ENCODE measurements around the gene TNFRSF21. TPM values are rescaled to one million over a fixed set of nuclear protein-coding genes. Genes with fewer than 3 reads are reported as not detected.

The TNFRSF21 gene
- total RNA-seq, 2 experiments from 2014 or later = 0.27 TPM

DNA sequence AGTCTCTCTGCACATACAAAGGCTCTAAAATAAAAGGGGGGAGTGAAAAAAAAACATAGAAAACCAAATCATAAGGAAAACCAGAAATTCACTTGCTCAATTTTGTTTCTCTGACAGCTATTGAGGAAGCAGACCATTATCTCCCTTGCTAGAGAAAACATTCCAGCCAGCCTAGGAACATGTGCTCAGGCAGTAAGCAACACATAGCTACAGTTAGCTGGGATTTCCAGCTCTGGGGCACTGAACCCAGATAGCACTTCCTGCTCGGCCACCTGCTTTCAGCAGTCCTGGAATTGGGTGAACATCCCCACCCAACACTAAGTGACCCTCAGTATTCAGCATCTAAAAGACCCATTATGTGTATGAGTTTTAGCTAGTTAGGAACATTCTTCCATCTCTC is 61.3 kb downstream of the TNFRSF21 start:
- POLR2A ChIA-PET = no interaction called here
- Mint-ChIP-seq H3K36me3 (ENCODE audit: low read depth) (no peaks in the 10 kb centered on the region), H3K27ac (no peak overlapping the region), H3K9me3 (no peaks in the 10 kb centered on the region), H3K4me1 (peaks cover 18% of the 10 kb centered on the region), H3K27me3 (peaks cover 3% of the 10 kb centered on the region), H3K4me3 (no peak overlapping the region)
- no peak for DNase-seq
- CTCF ChIA-PET = no interaction called here

DNA sequence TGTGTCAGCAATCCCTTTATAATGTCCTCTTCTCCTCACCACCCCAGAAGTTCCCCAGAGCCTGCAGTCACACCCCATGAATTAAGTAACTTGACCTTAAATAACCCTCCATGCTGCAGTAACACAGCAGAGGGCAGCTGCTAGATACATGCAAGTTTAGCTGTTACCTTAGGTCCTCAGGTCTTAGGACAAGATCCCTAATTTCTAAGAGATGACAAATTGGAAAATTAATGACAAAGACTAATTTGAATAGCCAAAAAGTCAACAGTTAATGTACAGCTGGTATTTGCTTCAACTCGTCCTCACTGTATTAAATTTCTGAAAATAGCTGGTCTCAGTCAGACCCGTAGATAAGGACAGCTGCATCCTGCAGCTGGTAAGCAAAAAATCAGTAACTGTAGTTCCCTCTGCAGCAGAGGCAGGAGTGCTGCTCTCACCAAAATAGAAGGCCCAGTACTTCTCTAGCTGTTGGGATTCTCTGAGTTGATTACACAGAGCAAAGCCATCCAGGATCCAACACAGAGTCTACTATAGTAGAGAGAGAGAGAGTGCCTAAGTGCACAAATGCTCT is 62.4 kb downstream of the TNFRSF21 start:
- POLR2A ChIA-PET = no interaction called here

DNA sequence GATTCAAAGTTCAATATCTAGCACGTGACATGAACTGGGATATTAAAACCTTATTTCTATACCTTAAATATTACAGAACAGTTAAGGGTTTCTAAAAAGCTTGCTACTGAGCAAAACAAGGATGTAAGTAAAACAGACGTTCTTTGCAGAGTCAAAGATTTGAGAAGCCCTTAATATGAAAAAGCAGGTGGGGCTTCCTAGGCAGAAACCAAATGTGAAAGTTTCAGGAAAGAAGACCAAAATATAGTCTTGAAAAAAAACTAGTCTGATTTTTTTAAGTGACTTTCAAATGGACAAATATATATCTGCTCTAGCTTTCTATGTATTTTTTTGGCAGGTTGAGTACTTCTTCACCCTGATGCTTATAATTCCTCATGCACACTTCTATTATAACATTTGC is 63.2 kb downstream of the TNFRSF21 start:
- CTCF ChIA-PET = no interaction called here

More for the DNA sequence above, 62.4 kb downstream of the TNFRSF21 start:
- Mint-ChIP-seq H3K4me3 (no peak overlapping the region), H3K9me3 (no peaks in the 10 kb centered on the region), H3K27ac (no peak overlapping the region), H3K36me3 (ENCODE audit: low read depth) (no peaks in the 10 kb centered on the region), H3K4me1 (peaks cover 25% of the 10 kb centered on the region), H3K27me3 (peaks cover 3% of the 10 kb centered on the region)
- CTCF ChIA-PET = no interaction called here
- DNase-seq = no peak

DNA sequence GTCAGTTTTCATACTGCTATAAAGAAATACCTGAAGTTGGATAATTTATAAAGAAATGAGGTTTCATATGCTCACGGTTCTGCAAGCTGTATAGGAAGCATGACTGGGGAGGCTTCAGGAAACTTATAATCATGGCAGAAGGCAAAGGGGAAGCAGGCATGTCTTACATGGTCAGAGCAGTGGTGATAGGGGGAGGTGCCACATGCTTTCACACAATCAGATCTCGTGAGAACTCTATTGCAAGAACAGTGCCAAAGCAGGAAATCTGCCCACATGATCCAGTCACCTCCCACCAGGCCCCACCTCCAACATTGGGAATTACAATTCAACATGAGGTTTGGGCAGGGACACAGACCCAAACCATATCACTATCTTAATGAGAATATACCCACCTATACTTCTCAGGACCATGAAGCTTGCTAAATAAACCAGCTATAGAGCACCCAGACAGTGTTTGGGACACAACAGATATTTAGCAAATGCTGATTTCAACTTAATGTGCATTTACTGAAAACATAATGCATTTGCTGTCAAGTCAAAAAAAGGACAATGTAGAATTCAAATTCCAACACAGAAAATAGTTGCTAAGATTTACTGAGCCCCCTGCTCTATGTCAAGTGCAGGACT is 63.8 kb downstream of the TNFRSF21 start:
- Mint-ChIP-seq H3K36me3 (ENCODE audit: low read depth) (no peaks in the 10 kb centered on the region), H3K4me1 (peaks cover 32% of the 10 kb centered on the region), H3K27ac (no peak overlapping the region), H3K4me3 (no peak overlapping the region), H3K27me3 (peaks cover 3% of the 10 kb centered on the region), H3K9me3 (no peaks in the 10 kb centered on the region)
- CTCF ChIA-PET = interaction anchor here (0.6 kb wide), 1 partner anchor 168 kb away, joined by 3 read pairs; no protein-coding TSS in a partner anchor
- no peak for DNase-seq
- POLR2A ChIA-PET = interaction anchor here (0.7 kb wide), 1 partner anchor 10 kb away, joined by 5 read pairs; no protein-coding TSS in a partner anchor

More for the DNA sequence above, 63.2 kb downstream of the TNFRSF21 start:
- Mint-ChIP-seq H3K27ac (no peak overlapping the region), H3K36me3 (ENCODE audit: low read depth) (no peaks in the 10 kb centered on the region), H3K4me1 (peaks cover 32% of the 10 kb centered on the region), H3K4me3 (no peak overlapping the region), H3K9me3 (no peaks in the 10 kb centered on the region), H3K27me3 (peaks cover 3% of the 10 kb centered on the region)
- POLR2A ChIA-PET = interaction anchor here (0.7 kb wide), 1 partner anchor 11 kb away, joined by 5 read pairs; no protein-coding TSS in a partner anchor
- no peak for DNase-seq

DNA sequence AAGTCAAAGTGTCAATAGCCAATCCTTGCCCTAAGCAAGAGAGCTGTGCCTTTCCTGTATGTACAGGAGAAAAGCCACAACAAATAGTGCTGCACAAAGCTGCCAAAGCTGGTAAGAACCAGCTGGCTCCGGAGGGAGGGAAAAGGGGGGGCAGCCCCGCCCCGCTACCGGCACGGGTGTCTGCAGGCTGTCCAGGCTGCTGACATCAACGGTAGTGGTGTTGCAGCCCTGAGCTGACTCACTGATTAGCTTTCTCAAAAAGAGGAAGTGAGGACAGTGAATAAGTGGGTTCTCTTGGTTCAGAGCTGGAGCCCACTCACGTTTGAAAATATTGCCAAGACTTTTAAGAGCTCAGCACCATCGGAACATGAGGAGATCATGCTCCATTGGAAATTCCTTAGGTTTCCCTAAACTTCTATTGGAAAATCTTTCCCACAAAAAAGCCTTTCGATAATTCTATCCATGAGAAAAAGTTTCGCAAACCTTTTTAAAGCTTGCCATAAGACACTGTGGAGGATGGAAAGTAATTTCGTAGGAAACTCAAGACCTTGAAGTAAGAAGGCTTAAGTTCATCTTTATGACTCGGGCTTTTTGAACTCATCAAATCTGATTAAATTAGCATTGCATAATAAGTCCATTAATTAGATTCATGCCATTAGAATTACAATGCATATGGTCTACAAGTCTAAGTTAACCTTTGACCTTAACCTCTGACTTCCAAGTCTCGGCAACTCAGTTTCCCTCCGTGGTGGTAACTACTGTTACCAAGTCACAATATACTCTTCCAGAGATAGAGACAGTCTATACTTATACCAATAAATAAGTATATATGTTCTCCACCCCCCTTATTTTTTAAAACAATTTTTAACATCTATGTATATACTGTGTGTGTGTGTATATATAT is 67.0 kb downstream of the TNFRSF21 start:
- Mint-ChIP-seq H3K4me1 (peaks cover 34% of the 10 kb centered on the region), H3K9me3 (no peaks in the 10 kb centered on the region), H3K36me3 (ENCODE audit: low read depth) (no peaks in the 10 kb centered on the region), H3K27me3 (no peaks in the 10 kb centered on the region), H3K27ac (peak overlapping the region; percentile 57), H3K4me3 (no peak overlapping the region)
- DNase-seq = peak; percentile 85
- ChIA-PET POLR2A (no interaction called here), CTCF (interaction anchor here (0.9 kb wide), 1 partner anchor 186 kb away, joined by 3 read pairs; no protein-coding TSS in a partner anchor)

DNA sequence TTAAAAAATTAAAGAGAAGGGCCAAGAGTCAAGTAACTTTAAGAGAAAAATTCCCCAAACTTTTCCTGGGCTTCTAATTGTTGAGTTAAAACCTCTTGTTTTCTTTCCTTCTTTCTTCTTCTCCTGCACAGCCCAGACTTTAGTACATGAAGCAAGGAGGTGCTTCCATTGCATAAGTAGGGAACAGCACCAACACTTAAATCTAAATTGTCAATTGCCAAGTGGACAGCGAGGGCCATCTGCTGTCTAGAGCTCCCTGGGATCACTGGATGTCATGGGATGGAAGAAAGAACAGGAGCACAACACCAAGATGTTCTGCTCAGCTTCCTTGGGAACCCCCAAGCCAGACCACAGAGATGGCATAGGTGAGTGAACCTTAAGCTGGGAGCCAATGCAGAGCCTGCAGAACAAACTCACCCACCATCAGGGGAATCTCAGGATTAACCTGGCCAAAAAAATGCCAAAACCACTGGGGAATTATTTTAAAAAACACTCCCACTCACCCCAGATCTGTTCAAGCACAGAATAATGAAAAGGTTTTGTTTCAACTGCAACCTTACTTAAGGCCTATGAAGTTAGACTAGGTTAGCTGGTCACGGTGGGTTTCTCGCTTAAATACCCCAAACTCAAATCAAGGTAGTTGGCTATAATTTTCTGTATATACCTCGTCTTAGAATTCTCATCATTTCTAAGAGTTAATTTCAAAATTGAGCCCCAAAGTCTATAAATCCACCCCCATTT is 67.8 kb downstream of the TNFRSF21 start:
- Mint-ChIP-seq H3K9me3 (no peaks in the 10 kb centered on the region), H3K4me3 (no peak overlapping the region), H3K27me3 (no peaks in the 10 kb centered on the region), H3K4me1 (peaks cover 31% of the 10 kb centered on the region), H3K36me3 (ENCODE audit: low read depth) (no peaks in the 10 kb centered on the region), H3K27ac (peak overlapping the region; percentile 57)
- no peak for DNase-seq
- POLR2A ChIA-PET = no interaction called here
- CTCF ChIA-PET = interaction anchor here (0.9 kb wide), 1 partner anchor 185 kb away, joined by 3 read pairs; no protein-coding TSS in a partner anchor

DNA sequence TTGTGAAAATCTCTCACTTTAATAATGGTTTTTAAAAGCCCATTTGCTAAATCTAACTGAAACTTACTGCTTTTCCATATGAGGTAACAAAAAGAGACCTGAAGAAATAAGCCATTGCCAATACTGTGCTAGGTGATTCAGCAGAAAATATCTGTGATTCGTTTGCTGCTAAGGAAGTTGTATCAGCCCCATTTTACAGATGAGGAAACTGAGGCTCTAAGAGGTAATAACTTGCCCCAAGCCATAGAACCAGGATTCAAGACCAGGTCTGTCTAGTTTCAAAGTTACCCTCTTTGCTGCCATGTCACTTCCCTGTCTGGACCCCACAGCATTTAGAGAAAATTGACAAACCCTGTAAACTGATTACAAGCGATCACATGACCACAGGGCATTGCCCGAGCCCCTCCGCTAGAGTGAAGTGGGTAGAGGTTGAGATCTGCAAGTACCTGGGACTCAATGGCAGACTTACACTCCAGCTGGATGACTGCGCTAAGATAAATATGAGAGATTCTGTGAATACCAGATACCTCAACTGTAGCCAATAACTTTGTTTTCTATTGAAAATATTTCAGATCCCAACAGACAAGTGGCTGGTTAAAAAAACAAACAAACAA is 69.3 kb downstream of the TNFRSF21 start:
- CTCF ChIA-PET = no interaction called here
- H3K27ac Mint-ChIP-seq = no peak overlapping the region
- H3K4me3 Mint-ChIP-seq = no peak overlapping the region
- no peaks in the 10 kb centered on the region for H3K27me3 Mint-ChIP-seq
- DNase-seq = no peak
- POLR2A ChIA-PET = no interaction called here
- peaks cover 18% of the 10 kb centered on the region for H3K4me1 Mint-ChIP-seq
- no peaks in the 10 kb centered on the region for H3K36me3 Mint-ChIP-seq (ENCODE audit: low read depth)
- H3K9me3 Mint-ChIP-seq = no peaks in the 10 kb centered on the region

DNA sequence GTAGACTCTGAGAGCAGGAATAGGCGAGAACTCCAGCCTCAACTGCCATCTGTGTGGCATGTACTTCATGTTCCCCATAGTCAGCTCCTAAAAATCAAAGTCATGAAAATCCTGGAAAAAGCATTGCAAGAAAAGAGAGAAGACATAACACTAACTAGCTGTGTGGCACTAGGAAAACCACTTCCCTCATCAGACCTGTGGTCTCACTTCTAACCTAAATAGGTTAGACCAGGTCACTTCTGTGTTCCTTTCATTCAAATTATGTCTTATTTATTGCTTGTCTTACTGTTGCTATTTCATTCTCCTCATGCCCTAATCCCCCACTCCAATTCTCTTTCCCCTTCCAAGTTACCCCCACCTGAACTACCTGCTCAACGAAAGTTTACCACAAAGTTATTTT is 70.2 kb downstream of the TNFRSF21 start:
- Mint-ChIP-seq H3K36me3 (ENCODE audit: low read depth) (no peaks in the 10 kb centered on the region), H3K27me3 (no peaks in the 10 kb centered on the region), H3K27ac (no peak overlapping the region), H3K4me1 (peaks cover 16% of the 10 kb centered on the region), H3K4me3 (no peak overlapping the region), H3K9me3 (no peaks in the 10 kb centered on the region)
- ChIA-PET POLR2A (no interaction called here), CTCF (no interaction called here)
- no peak for DNase-seq

DNA sequence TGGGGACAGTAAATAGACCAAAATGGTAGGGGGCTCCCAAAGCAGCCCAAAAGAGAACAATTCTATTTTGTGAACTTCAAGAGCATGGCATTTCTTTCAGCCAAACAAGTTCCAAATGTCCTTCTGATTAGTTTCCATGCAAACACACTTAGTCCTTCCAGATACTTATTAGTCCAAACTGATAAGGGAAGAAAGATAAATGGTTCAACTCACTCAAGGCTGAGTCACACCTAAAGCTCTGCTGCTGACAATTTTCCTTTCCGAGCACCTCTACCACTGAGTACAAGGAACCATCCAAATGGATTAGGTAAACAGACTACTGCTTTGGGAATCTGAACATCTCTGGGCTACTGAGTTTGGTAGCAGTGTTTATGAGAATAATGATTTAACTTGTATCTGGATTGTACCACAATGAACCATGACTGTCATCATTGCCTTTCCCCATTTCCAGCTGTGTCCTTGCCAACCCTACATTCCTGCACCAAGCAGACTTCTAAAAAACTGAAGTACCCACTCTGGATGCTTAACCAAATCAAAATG is 71.2 kb downstream of the TNFRSF21 start:
- Mint-ChIP-seq H3K36me3 (ENCODE audit: low read depth) (no peaks in the 10 kb centered on the region), H3K4me3 (no peak overlapping the region), H3K4me1 (peaks cover 16% of the 10 kb centered on the region), H3K9me3 (no peaks in the 10 kb centered on the region), H3K27me3 (no peaks in the 10 kb centered on the region), H3K27ac (no peak overlapping the region)
- ChIA-PET POLR2A (no interaction called here), CTCF (no interaction called here)
- no peak for DNase-seq

DNA sequence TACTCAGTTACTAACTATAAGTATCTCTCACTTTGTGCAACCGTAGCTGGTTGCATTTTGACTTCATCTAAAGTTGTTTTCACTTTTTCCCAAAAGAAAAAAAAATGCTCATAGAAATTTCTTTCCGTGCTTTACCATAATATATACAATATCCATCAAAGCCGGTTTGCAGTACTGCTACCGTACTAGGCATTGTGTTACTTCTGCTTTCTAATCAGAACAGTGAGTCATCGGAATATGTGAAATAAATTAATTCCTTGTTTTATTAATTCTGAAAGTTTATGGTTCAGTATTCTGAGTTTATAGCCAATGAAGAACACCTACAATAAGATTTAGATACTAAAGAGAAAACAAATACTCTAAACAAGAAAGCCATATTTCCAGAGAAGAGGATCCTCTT is 72.5 kb downstream of the TNFRSF21 start:
- Mint-ChIP-seq H3K36me3 (ENCODE audit: low read depth) (no peaks in the 10 kb centered on the region), H3K27ac (no peak overlapping the region), H3K4me3 (no peak overlapping the region), H3K9me3 (no peaks in the 10 kb centered on the region), H3K4me1 (peaks cover 8% of the 10 kb centered on the region), H3K27me3 (no peaks in the 10 kb centered on the region)
- POLR2A ChIA-PET = no interaction called here
- CTCF ChIA-PET = no interaction called here
- no peak for DNase-seq

DNA sequence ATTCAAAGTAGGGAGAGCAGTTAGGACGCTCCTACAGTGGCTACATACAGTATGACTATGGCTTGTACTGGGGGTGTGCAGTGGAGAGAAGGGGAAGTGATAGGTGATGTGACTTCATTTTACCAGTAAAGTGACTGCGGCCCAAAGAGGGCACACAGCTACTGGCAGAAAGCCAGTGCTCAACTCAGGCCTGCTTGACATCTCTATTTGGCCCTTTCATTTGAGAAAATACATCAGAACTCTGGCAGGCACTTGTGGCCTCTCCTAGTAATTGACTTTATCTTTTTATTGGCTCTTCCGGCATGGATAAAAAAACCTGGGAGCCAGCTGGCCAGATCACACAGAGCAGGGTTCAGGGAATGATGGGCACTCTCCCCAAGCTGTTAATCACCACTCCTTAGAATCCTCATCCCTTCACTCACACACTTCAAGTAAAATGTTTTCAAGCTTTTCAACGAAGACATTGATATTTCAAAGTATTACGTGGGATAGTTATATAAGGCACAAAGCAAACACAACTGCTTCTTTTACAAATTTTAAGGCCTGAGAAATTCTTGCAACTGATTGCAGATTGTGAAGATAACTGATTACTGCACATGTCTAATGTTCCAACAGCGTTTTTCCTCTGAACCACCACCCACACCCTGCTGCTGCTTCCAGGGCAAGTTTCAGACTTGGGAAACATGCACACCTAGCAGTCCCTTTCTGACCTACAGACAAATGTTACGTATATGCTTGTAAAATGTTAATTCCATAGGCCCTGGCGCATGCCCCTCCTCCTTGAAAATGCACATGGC is 73.5 kb downstream of the TNFRSF21 start:
- Mint-ChIP-seq H3K27me3 (no peaks in the 10 kb centered on the region), H3K4me3 (no peak overlapping the region), H3K27ac (no peak overlapping the region), H3K4me1 (peaks cover 2% of the 10 kb centered on the region), H3K9me3 (no peaks in the 10 kb centered on the region), H3K36me3 (ENCODE audit: low read depth) (no peaks in the 10 kb centered on the region)
- DNase-seq = no peak
- ChIA-PET CTCF (no interaction called here), POLR2A (interaction anchor here (0.5 kb wide), 1 partner anchor 10 kb away, joined by 5 read pairs; no protein-coding TSS in a partner anchor)

DNA sequence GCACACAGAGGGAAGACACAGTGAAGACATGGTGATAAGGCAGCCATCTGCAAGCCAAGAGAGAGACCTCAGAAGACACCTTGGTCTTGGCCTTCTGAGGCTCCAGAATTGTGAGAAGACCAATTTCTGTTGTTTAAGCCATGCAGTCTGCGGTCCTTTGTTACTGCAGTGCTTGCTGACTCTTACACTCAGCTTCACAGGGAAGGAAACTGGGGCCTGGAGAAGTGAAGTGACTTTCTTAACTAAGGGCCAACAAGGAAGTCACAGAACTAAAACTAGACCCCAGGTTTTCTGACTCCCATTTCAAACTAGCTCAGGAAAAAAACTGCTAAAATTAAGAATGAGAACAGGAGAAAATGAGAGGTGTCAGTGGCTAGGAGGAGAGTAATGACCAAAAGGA is 74.3 kb downstream of the TNFRSF21 start:
- DNase-seq = no peak
- Mint-ChIP-seq H3K27ac (no peak overlapping the region), H3K36me3 (ENCODE audit: low read depth) (no peaks in the 10 kb centered on the region), H3K4me1 (peaks cover 2% of the 10 kb centered on the region), H3K9me3 (no peaks in the 10 kb centered on the region), H3K27me3 (no peaks in the 10 kb centered on the region), H3K4me3 (no peak overlapping the region)
- POLR2A ChIA-PET = no interaction called here
- CTCF ChIA-PET = no interaction called here

Measured in activated CD4-positive, alpha-beta T cell treated with anti-CD3 and anti-CD28 coated beads, Interleukin-2, amount 10 ng/mL, durations not matched to agents 7 days and 5 days (primary cell).